ENCODE results near the gene CACNB3. TPM values are rescaled to one million over a fixed set of nuclear protein-coding genes. Genes with fewer than 3 reads are reported as not detected.

CACNB3 gene
- total RNA-seq, 2 donors from 2014 or later: 17.8 to 30.5 TPM

GRCh38 chr12:48774516-48774915 lies 43.8 kb upstream of the CACNB3 start:
- Histone ChIP-seq H3K36me3 (peaks cover 64% of the 10 kb centered on the region), H3K27ac (no peak overlapping the region)

GRCh38 chr12:48775299-48775698 lies 43.0 kb upstream of the CACNB3 start:
- Histone ChIP-seq H3K4me1 (ENCODE audit: control insufficient read depth in 1 of 2, low read depth in 2 of 2) (peaks cover 5 to 26% of the 10 kb centered on the region in 2 donors), H3K27ac (no peak overlapping the region), H3K36me3 (peaks cover 60% of the 10 kb centered on the region), H3K27me3 (replicated peaks; ENCODE audit: insufficient read depth) (no peaks in the 10 kb centered on the region), H3K4me3 (no peak overlapping the region), H3K9me3 (no peaks in the 10 kb centered on the region)
- no peak for ATAC-seq (ENCODE audit: insufficient number of reproducible peaks, low FRiP score, low read depth)
- TF ChIP-seq CTCF (IDR thresholded peaks at IDR 0.05): no peak
- no peak for DNase-seq (ENCODE audit: low spot score)

More at GRCh38 chr12:48774516-48774915, 43.8 kb upstream of the CACNB3 start:
- TF ChIP-seq CTCF (IDR thresholded peaks at IDR 0.05): no peak
- Histone ChIP-seq H3K4me1 (ENCODE audit: control insufficient read depth in 1 of 2, low read depth in 2 of 2) (peaks cover 3 to 18% of the 10 kb centered on the region in 2 donors), H3K9me3 (no peaks in the 10 kb centered on the region), H3K27me3 (replicated peaks; ENCODE audit: insufficient read depth) (no peaks in the 10 kb centered on the region), H3K4me3 (no peak overlapping the region)
- DNase-seq (ENCODE audit: low spot score) (no peak), ATAC-seq (ENCODE audit: insufficient number of reproducible peaks, low FRiP score, low read depth) (no peak)

- no peak for TF ChIP-seq CTCF (IDR thresholded peaks at IDR 0.05)
- H3K4me1 ChIP-seq (ENCODE audit: control insufficient read depth in 1 of 2, low read depth in 2 of 2): peaks cover 12 to 34% of the 10 kb centered on the region in 2 donors
- DNase-seq (ENCODE audit: low spot score) (no peak), ATAC-seq (ENCODE audit: insufficient number of reproducible peaks, low FRiP score, low read depth) (no peak)
- H3K9me3 ChIP-seq: no peaks in the 10 kb centered on the region
- H3K27me3 ChIP-seq (replicated peaks; ENCODE audit: insufficient read depth): no peaks in the 10 kb centered on the region
- no peak overlapping the region for H3K27ac ChIP-seq
- H3K4me3 ChIP-seq: no peak overlapping the region
- peaks cover 53% of the 10 kb centered on the region for H3K36me3 ChIP-seq
Measured at GRCh38 chr12:48775991-48776649, 42.2 kb upstream of the CACNB3 start.

GRCh38 chr12:48776956-48777355 lies 41.3 kb upstream of the CACNB3 start:
- Histone ChIP-seq H3K4me3 (no peak overlapping the region), H3K27me3 (replicated peaks; ENCODE audit: insufficient read depth) (no peaks in the 10 kb centered on the region), H3K4me1 (ENCODE audit: control insufficient read depth in 1 of 2, low read depth in 2 of 2) (peaks cover 20 to 42% of the 10 kb centered on the region in 2 donors), H3K27ac (no peak overlapping the region), H3K36me3 (peaks cover 45% of the 10 kb centered on the region), H3K9me3 (no peaks in the 10 kb centered on the region)
- DNase-seq (ENCODE audit: low spot score) (no peak), ATAC-seq (ENCODE audit: insufficient number of reproducible peaks, low FRiP score, low read depth) (no peak)
- no peak for TF ChIP-seq CTCF (IDR thresholded peaks at IDR 0.05)

- peak overlapping the region in 1 of 2 donors; percentile 92 for H3K27ac ChIP-seq
- peaks cover 42% of the 10 kb centered on the region for H3K36me3 ChIP-seq
- no peak for DNase-seq (ENCODE audit: low spot score)
- no peaks in the 10 kb centered on the region for H3K9me3 ChIP-seq
- no peak for TF ChIP-seq CTCF (IDR thresholded peaks at IDR 0.05)
- no peaks in the 10 kb centered on the region for H3K27me3 ChIP-seq (replicated peaks; ENCODE audit: insufficient read depth)
- no peak for ATAC-seq (ENCODE audit: insufficient number of reproducible peaks, low FRiP score, low read depth)
- H3K4me1 ChIP-seq (ENCODE audit: control insufficient read depth in 1 of 2, low read depth in 2 of 2): peaks cover 25 to 50% of the 10 kb centered on the region in 2 donors
- no peak overlapping the region for H3K4me3 ChIP-seq
Measured at GRCh38 chr12:48777501-48778400, 40.5 kb upstream of the CACNB3 start.
